GM19025 (cell line): ENCODE data around the gene SPTLC2.
"Not testable (repeated sequence)": the region's sequence is repeated elsewhere in the genome, so short reads cannot be mapped to it uniquely, and the experiment has no call there.

ENCODE experiments used
- ATAC-seq: cut with Tn5 transposase; IDR thresholded peaks from one replicate; pipeline ENCODE4 v1.9.1; 2021; ENCODE audit warnings: mild to moderate bottlenecking, low read depth, moderate library complexity; ENCODE audit not compliant: unreplicated experiment

Gene SPTLC2

GRCh38 chr14:77554816-77555599 lies 61.4 kb downstream of the SPTLC2 start:
- no peak for ATAC-seq

- ATAC-seq, result peak; percentile 57
These were observed 62.2 kb downstream of the SPTLC2 start for GRCh38 chr14:77554207-77554606.

DNA sequence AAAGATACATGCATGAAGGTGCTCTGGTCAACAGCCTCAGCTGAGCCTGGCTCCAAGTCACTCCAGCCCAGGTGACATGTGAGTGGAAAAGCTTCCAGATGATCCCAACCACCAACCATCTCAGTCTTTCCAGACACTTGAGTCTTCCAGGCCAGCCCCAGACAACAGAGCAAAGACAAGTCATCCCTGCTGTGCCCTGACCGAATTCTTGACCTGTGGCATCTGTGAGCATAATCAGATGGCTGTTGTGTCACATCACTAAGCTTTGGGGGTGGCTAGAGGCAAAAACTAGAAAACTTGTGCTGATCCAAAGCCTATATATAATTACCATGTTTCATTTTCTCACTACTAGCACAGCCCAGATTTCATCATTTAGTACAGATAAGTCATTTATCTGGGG lies 67.0 kb downstream of the SPTLC2 start:
- no peak for ATAC-seq

GRCh38 chr14:77547512-77548180 lies 68.8 kb downstream of the SPTLC2 start:
- ATAC-seq, result no peak

DNA sequence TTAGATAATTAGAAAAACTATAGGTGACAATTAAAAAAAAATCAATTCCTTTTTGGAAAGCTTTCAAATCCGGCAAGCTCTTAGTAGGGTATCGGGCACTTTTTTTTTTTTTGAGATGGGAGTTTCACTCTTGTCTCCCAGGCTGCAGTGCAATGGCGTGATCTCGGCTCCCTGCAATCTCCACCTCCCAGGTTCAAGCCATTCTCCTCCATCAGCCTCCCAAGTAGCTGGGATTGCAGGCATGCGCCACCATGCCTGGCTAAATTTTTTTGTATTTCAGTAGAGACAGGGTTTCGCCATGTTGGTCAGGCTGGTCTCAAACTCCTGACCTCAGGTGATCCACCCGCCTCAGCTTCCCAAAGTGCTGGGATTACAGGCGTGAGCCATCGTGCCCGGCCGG lies 71.3 kb downstream of the SPTLC2 start:
- ATAC-seq, result not testable (repeated sequence)

GRCh38 chr14:77544571-77544970 lies 71.9 kb downstream of the SPTLC2 start:
- ATAC-seq, result no peak

- ATAC-seq, result no peak
These were observed 72.7 kb downstream of the SPTLC2 start for GRCh38 chr14:77543637-77544334.

DNA sequence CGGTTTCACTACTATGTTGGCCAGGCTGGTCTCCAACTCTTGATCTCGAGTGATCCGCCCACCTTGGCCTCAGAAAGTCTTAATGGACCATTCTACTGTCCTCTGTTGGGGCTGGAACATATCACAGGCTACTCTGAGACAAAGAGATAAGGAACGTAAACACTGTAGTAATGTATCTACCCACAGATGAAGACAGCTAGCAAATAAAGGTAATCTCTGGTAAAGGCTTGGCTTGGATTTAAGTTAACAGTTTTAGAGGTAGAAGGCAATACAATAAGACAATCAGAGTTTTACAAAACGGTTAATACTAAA lies 73.2 kb downstream of the SPTLC2 start:
- no peak for ATAC-seq

DNA sequence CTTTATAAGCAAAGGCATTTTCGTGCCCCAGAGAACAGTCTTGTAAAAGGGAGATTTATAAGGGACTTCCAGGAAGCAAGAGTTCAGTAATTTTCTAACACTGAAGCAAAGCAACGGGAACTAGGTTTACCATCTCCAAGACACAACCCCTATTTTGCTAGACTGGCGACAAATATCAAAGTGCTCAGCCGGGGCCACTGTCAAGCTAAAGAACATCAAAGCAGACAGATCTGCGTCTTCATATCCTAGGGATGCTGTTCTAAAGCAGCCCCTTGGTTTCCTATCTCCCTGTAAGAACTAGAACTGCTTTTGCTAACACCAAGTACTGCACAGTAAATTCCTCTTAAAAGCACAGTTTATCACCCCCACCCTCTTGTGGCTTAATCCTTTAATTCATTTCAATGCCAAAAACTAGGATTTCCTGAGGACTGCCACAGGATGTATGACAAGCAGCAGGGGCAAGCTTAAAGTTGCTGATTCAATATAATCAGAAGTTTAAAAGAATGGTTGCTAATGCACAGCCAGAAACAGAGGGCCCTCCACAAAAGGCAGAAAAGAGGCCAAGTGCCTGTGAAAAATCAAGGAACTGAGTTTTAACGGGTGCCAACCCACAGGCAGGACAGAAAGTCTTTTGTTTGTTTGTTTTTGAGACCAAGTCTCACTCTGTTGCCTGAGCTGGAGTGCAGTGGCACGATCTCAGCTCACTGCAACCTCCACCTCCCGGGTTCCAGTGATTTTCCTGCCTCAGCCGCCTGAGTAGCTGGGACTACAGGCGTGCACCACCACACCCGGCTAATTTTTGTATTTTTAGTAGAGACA lies 73.8 kb downstream of the SPTLC2 start:
- ATAC-seq, result no peak

GRCh38 chr14:77541905-77542304 lies 74.5 kb downstream of the SPTLC2 start:
- no peak for ATAC-seq

DNA sequence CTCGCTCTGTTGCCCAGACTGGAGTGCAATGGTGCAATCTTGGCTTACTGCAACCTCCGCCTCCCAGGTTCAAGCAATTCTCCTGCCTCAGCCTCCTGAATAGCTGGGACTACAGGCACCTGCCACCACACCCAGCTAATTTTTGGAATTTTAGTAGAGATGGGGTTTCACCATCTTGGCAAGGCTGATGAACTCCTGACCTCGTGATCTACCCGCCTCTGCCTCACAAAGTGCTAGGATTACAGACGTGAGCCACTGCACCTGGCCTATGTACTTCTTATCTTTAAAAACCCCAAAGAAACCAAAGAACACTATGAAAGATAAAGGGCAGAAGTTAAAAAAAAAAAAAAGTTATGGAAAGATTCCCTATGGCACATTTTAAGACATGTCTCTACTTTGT lies 79.5 kb downstream of the SPTLC2 start:
- ATAC-seq, result not testable (repeated sequence)

DNA sequence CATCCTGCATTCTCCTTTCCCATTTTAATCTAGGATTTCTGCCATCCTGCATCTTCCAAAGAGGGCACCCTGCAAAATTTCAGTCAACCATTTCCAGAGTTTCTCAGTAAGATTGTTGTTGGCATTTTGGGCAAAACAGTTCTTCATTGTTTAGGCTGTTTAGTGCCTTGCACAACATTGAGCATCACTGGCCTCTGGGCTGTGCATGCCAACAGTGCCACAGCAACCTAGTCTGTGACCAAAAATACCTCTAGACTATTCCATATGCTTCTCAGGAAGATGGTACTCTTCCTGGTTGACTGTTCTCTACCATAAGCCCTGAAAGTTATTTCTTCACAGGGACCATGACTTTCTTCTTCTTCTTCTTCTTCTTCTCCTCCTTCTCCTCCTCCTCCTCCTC lies 85.4 kb downstream of the SPTLC2 start:
- no peak for ATAC-seq

- no peak for ATAC-seq
These were observed 86.5 kb downstream of the SPTLC2 start for GRCh38 chr14:77529963-77530362.

DNA sequence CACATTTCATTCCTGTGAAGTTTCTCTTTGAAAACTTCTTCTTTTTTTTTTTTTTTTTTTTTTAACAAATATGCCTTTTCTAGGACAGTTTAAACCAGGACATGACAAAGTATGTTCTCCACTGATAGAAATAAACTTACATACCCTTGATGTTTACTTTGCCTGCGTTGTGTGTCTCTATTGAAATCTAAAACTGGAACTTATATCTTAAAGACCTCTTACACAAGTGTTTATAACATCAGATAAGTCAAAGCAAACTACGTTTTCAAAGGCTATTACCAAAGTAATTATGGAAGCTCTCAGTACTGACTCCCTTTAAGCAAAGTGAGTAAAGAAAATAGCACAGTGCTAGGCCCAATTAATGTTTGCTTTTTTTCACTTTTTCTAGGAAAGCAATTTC lies 87.2 kb downstream of the SPTLC2 start:
- no peak for ATAC-seq

GRCh38 chr14:77528701-77529100 lies 87.7 kb downstream of the SPTLC2 start:
- ATAC-seq, result not testable (repeated sequence)

DNA sequence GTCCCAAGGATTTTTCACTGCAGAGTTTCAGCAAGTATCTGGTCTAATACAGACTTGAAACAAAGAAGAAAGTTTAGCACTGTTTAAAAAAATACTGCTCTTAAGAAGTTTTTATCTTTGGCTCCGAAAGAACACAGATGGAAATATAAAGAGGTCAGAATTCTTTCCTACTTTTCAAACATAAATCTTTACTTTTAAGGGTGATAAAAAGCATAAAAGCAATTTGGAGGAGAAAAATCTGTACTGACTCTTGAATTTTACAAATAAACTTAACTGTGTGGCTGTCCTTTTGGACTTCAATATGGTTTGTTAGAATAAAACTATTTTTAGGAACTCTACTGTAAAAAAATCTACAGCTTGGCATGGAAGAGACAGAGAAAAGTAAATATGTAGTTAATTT lies 90.2 kb downstream of the SPTLC2 start:
- no peak for ATAC-seq

DNA sequence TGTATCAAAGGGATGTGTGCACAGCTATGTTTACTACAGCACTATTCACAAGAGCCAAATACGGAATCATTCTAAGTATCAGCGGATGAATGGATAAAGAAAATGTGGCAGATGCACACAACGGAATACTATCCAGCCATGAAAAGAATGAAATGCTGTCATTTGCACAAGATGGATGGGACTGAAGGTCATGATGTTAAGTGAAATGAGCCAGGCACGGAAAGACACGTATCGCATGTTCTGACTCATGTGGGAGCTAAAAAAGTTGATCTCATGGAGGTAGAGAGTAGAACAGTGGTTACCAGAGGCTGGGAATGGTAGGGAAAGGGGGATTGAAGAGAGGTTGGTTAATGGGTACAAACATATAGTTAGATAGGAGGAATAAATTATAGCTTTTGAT lies 91.9 kb downstream of the SPTLC2 start:
- ATAC-seq, result no peak

DNA sequence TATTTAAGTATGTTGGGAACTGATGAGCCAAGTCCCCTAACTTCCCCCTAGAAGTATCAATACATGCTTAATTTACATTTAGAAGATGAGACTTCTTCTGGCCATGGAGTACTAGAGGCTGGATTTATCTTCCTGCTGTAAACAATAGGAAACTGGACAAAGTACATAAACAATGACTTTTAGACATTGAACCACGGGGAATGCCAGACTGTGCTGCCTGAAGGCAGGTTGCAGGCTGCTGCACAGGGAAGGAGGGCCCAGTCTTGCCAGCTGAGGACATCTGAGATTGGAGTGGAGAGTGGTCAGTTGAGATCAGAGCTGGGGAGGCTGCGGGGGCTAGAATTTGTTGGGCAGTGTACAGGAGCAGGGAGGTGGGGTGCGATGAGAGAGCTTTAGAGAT lies 93.3 kb downstream of the SPTLC2 start:
- ATAC-seq, result no peak

DNA sequence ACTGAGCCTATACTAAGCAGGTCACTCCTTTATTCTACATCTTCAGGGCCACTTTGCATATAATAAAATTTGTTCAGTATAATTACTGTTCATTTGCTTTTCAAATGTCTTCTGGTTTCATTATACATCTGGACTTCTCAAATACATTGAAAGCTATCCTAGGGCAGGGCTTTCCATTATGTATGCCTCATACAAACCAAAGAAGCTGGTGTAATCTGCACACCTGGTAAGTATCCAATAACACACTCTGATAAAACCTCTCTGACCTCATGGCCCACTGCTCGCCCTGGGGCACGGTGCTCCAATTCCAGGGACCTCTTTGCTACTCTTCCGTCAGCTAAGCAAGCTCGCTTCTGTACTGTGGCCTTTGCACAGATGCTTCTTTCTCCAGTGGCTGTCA lies 95.9 kb downstream of the SPTLC2 start:
- ATAC-seq, result no peak

DNA sequence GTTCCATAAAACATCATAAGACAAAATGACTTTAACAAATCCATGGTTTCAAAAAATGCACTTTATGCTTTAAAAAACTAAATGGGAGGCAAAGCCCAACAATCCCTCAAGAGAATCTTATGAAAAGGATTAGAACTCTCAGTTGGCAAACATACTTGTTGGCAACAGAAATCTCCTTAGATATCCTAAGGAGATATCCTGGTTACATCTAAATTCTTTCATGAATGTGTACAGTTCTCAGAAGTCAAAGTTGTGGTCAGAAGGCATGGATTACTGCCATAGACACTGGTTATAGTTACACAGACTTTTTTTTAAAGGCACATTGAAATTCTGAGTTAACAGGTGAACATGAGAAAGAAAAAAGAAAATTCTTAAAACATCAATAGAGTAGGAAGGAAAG lies 100.3 kb downstream of the SPTLC2 start:
- ATAC-seq, result no peak
